Naive thymus-derived CD8-positive, alpha-beta T cell (primary cell): ENCODE results near the gene ZNF630. TPM values are rescaled to one million over a fixed set of nuclear protein-coding genes. Genes with fewer than 3 reads are reported as not detected.
"Not testable (repeated sequence)": the region's sequence is repeated elsewhere in the genome, so short reads cannot be mapped to it uniquely, and the experiment has no call there.

Experiments
- ATAC-seq, 2 donors: fragments of 150-1000 bp; cut with Tn5 transposase in 1 of 2; sonication (Bioruptor Pico), chemical (Tn5 transposase) in 1 of 2; 1 replicate in 1 of 2; 2 replicates in 1 of 2; pipeline ENCODE4 v1.10.0; 2021; ENCODE audit warnings: mild to moderate bottlenecking in 2 of 2, moderate library complexity in 2 of 2
- POLR2A ChIA-PET: fragments of 350-600 bp; sonication (Branson Sonifier 250); formaldehyde crosslinking; loops from one replicate; lab custom pipeline; 2021; ENCODE audit warnings: antibody characterized with exemption; lab: Charles Lee
- DNase-seq, 10 donors: peaks; one replicate each; pipeline versions ENCODE4 v3.0.0 to v3.0.0-alpha.2; 2020 to 2022
- H3K27ac Mint-ChIP-seq, 10 donors: one replicate each; pipeline ENCODE4 v1.8.0; 2020 to 2022; ENCODE audit warnings: mild to moderate bottlenecking in 10 of 10, mixed read lengths in 10 of 10, moderate library complexity in 4 of 10, inconsistent platforms in 1 of 10
- H3K27me3 Mint-ChIP-seq, 5 donors: one replicate each; pipeline ENCODE4 v1.8.0; 2021 to 2022; ENCODE audit warnings: mixed read lengths in 5 of 5
- H3K36me3 Mint-ChIP-seq, 3 donors: one replicate each; pipeline ENCODE4 v1.8.0; 2020 to 2022; ENCODE audit warnings: mixed read lengths in 3 of 3, mild to moderate bottlenecking in 2 of 3, inconsistent platforms in 1 of 3
- H3K4me1 Mint-ChIP-seq, 4 donors: one replicate each; pipeline ENCODE4 v1.8.0; 2021 to 2022; ENCODE audit warnings: mixed read lengths in 4 of 4
- H3K4me3 Mint-ChIP-seq, 10 donors: one replicate each; pipeline ENCODE4 v1.8.0; 2020 to 2022; ENCODE audit warnings: mild to moderate bottlenecking in 10 of 10, mixed read lengths in 10 of 10, moderate library complexity in 6 of 10, inconsistent platforms in 1 of 10
- H3K9me3 Mint-ChIP-seq, 9 donors: one replicate each; pipeline ENCODE4 v1.8.0; 2020 to 2022; ENCODE audit warnings: mixed read lengths in 9 of 9, mild to moderate bottlenecking in 3 of 9, inconsistent platforms in 1 of 9, moderate library complexity in 1 of 9
- polyA plus RNA-seq, 3 donors: library from polyadenylated mRNA; unstranded; fragments of 300-500 nt; fragmentation: Illumina TruSeq; gene quantifications; one replicate each; pipeline ENCODE4 v1.2.3, GENCODE V29; 2021
- total RNA-seq, 8 experiments: library from RNA in 2 of 8; stranded (reverse) in 2 of 8; gene quantifications; one replicate each; pipeline ENCODE4 v1.2.3 and lab custom pipeline; 2021 to 2026

ZNF630 gene
- total and polyA plus RNA-seq, 5 experiments from 2014 or later = 0.32 to 5.8 (median 2.1) TPM

DNA sequence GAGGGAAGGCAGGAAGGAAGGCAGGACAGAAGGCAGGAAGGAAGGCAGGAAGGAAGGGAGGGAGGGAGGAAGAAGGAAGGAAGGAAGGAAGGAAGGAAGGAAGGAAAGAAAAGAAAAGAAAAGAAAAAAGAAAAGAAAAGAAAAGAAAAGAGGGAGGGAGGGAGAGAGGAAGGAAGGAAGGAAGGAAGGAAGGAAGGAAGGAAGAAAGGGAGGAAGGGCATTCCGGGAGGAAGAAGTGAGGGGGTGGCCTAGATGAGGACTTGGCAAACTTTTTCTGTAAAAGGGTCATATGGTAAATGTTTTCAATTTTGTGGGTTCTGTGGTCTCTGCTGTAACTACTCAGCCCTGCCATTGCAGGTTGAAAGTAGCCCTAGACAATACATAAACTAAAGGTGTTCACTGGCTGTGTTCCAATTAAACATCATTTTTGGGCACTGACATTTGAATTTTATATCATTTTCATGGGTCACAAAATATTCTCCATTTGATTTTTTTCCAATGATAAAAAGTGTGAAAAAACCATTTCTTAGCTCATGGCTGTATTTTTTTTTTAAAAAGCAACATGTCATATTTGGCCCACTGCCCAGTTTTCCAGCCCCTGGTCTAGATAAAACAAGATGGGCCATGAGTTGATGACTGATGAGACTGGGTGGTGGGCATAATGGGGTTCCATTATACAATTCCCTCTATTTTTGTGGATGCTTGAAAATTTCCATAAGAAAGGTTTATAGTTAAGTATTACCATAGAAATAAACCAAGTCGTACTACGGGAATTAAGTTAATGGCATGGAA lies 3.1 kb downstream of the ZNF630 start:
- no peaks in the 10 kb centered on the region for H3K27me3 Mint-ChIP-seq
- peaks cover 10 to 25% (median 18%) of the 10 kb centered on the region in 4 donors for H3K4me1 Mint-ChIP-seq
- peak overlapping the region in 1 of 10 donors; percentile 34 for H3K4me3 Mint-ChIP-seq
- peaks cover 0 to 4% (median 0%) of the 10 kb centered on the region in 3 donors for H3K36me3 Mint-ChIP-seq
- peak overlapping the region in 4 of 10 donors; percentile 48 to 83 (median 72) for H3K27ac Mint-ChIP-seq
- DNase-seq = no peak
- no peak for ATAC-seq
- POLR2A ChIA-PET = no interaction called here
- peaks cover 0 to 4% (median 0%) of the 10 kb centered on the region in 9 donors for H3K9me3 Mint-ChIP-seq

DNA sequence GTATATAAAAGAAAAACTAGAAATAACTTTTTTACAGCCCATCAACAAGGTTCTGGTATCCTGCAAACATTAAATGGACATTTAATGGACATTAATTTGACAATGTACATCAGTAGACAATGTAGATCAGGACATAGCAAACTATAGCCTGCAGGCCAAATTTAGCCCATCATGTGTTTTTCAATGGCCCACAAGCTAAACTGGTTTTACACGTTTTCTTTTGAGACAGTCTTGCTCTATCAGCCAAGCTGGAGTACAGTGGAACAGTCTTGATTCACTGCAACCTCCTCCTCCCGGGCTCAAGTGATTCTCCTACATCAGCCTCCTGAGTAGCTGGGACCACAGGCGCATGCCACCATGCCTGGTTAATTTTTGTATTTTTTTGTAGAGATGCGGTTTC lies 7.2 kb downstream of the ZNF630 start:
- POLR2A ChIA-PET = no interaction called here
- no peak for DNase-seq
- H3K4me3 Mint-ChIP-seq = no peak overlapping the region
- H3K36me3 Mint-ChIP-seq = peaks cover 21 to 40% (median 31%) of the 10 kb centered on the region in 3 donors
- no peaks in the 10 kb centered on the region for H3K27me3 Mint-ChIP-seq
- no peak for ATAC-seq
- peaks cover 0 to 19% (median 4%) of the 10 kb centered on the region in 9 donors for H3K9me3 Mint-ChIP-seq
- H3K4me1 Mint-ChIP-seq = peaks cover 5 to 10% (median 6%) of the 10 kb centered on the region in 4 donors
- no peak overlapping the region for H3K27ac Mint-ChIP-seq

DNA sequence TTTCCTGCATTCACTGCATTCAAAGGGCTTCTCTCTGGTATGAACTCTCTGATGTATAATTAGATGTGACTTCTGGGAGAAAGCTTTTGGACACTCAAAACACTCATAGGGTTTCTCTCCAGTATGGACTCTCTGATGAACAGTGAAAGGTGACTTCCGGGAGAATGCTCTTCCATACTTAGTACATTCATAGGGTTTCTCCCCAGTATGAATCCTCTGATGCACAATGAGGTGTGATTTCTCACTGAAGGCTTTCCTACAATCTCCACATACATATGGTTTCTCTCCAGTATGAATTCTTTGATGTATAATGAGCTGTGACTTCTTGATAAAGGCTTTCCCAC lies 12.2 kb downstream of the ZNF630 start:
- no peak for ATAC-seq

DNA sequence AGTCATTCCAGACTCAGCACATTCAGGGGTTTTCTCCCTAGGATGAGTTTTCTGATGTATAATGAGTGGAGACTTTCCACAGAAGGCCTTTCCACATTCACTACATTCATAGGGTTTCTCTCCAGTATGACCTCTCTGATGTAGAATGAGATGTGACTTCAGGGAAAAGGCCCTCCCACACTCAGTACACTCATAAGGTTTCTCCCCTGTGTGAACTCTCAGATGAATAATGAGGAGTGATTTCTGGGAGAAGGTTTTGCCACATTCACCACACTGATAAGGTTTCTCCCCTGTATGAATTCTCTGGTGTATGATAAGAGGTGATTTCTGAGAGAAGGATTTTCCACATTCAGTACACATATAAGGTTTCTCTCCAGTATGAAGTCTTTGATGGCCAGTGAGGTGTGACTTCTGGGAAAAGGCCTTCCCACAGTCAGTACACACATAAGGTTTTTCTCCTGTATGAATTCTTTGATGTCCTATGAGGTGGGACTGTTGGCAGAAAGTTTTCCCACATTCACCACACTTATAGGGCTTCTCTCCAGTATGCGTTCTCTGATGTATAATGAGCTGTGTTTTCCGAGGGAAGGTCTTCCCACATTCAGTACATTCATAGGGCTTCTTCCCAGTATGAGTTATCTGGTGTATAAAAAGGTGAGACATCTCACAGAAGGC lies 12.7 kb downstream of the ZNF630 start:
- DNase-seq (no peak), ATAC-seq (no peak)
- H3K36me3 Mint-ChIP-seq = peaks cover 33 to 48% (median 39%) of the 10 kb centered on the region in 3 donors
- H3K4me3 Mint-ChIP-seq = no peak overlapping the region
- no peaks in the 10 kb centered on the region for H3K27me3 Mint-ChIP-seq
- no peak overlapping the region for H3K27ac Mint-ChIP-seq
- H3K9me3 Mint-ChIP-seq = peaks cover 0 to 50% (median 4%) of the 10 kb centered on the region in 9 donors
- H3K4me1 Mint-ChIP-seq = no peaks in the 10 kb centered on the region
- POLR2A ChIA-PET = no interaction called here

More for the DNA sequence above, 12.2 kb downstream of the ZNF630 start:
- POLR2A ChIA-PET = no interaction called here
- Mint-ChIP-seq H3K27ac (no peak overlapping the region), H3K27me3 (no peaks in the 10 kb centered on the region), H3K36me3 (peaks cover 33 to 48% (median 39%) of the 10 kb centered on the region in 3 donors), H3K4me1 (no peaks in the 10 kb centered on the region), H3K4me3 (no peak overlapping the region), H3K9me3 (peaks cover 0 to 50% (median 4%) of the 10 kb centered on the region in 9 donors)
- no peak for DNase-seq

DNA sequence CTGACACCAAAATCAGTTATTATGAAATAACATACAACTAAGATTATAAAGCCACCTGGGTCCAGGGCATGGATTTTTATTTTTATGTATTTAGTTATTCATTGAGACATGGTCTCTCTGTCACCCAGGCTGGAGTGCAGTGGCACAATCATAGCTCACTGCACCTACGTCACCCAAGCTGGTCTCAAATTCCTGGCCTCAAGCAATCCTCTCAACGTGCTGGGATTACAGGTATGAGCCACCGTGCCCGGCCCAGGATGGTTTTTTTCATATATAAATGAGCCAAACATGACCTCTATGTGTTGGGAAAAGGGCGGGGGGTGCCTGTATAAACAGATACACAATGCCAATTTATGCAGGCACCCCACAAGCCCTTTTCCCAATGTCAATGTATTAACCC lies 24.6 kb downstream of the ZNF630 start:
- POLR2A ChIA-PET = interaction anchor here (0.6 kb wide), 1 partner anchor 1239 kb away, joined by 4 read pairs; no protein-coding TSS in a partner anchor
- ATAC-seq (no peak), DNase-seq (no peak)
- no peak overlapping the region for H3K27ac Mint-ChIP-seq
- H3K27me3 Mint-ChIP-seq = no peaks in the 10 kb centered on the region
- H3K4me1 Mint-ChIP-seq = no peaks in the 10 kb centered on the region
- no peaks in the 10 kb centered on the region for H3K9me3 Mint-ChIP-seq
- no peak overlapping the region for H3K4me3 Mint-ChIP-seq
- H3K36me3 Mint-ChIP-seq = peaks cover 0 to 10% (median 5%) of the 10 kb centered on the region in 3 donors

DNA sequence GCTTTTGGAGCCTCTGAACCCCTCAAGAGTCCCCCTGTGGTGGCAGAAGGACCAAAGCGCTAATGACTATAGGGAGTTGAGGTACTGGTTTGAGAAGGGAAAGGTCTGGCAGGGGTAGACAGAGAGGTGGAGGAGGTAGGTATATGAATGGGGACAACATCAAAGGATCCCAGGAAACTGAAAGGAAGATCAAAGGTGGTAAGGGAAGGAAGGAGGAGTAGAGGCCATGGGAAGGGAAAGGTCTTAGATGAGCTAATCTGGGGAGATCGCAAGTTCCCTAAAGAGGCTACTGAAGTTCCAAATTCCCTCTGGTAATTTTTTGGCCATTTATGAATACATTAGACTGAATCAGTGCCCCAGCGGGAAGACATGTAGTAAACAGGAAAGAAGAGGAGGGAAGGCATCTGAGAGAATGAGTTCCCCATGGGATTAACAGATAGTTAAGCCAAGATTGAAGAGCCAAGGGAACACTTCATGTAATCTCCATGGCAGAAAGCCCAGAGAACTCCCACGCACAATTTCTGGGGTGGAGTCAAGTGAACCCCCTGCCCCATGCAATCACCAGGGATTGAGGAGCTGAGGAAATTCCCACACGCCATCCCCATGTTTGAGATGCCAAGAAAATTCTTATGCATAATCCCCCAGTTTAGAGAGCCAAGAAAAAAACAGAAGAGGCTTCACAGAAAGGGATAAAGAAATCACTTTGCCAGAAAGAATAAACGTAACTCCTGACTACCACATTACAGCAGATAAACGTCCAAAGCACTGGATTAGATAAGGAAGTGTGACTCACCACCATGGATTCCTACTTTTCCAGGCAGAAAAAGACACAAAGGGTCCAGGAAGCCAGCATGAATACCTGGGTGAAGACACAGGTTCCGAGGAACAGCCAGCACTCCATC lies 25.8 kb downstream of the ZNF630 start:
- no peaks in the 10 kb centered on the region for H3K4me1 Mint-ChIP-seq
- H3K9me3 Mint-ChIP-seq = no peaks in the 10 kb centered on the region
- peaks cover 0 to 10% (median 5%) of the 10 kb centered on the region in 3 donors for H3K36me3 Mint-ChIP-seq
- no peak for DNase-seq
- no peak overlapping the region for H3K4me3 Mint-ChIP-seq
- no peak for ATAC-seq
- no peak overlapping the region for H3K27ac Mint-ChIP-seq
- no peaks in the 10 kb centered on the region for H3K27me3 Mint-ChIP-seq
- POLR2A ChIA-PET = no interaction called here

DNA sequence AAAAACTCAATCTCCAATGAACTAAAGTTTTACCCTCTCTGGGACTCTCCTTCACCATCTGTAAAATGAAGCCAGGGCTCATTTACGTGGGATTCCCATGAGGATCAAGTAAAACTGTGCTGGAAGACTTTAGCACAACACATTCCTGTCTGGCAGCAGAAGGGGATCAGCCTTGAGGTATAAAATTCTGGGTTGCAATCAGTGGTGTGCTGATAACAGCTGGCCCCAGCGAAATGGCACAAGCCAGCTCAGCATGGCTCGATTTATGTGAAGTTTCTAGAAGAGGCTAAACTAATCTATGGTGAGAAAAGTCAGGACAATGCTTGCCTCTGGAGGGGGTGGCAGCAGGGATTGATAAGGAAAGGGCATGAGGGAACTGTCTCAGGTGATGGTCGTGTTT lies 28.4 kb downstream of the ZNF630 start:
- DNase-seq (no peak), ATAC-seq (no peak)
- POLR2A ChIA-PET = no interaction called here
- Mint-ChIP-seq H3K4me3 (no peak overlapping the region), H3K27ac (no peak overlapping the region), H3K36me3 (peaks cover 0 to 10% (median 5%) of the 10 kb centered on the region in 3 donors), H3K9me3 (no peaks in the 10 kb centered on the region), H3K4me1 (peaks cover 0 to 2% (median 0%) of the 10 kb centered on the region in 4 donors), H3K27me3 (no peaks in the 10 kb centered on the region)

DNA sequence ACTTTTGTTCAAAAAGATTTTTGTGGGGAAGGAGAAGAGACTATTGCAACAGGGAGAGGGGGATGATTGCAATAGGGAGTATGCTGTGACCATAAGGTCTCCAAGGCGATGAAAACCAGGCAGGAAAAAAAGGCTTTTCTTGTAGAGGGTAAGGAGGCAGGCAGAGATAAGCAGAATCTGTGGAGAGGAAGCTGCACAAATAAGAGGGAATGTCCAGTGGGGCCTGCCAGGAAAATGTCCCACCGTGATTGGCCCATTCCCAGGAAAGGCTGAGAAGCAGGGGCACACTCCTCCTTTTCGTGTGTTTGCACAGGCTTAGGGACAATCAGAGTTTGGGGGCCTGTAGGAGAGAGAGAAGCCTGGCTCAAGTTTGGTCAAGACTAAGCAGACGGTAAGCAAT lies 35.5 kb downstream of the ZNF630 start:
- Mint-ChIP-seq H3K4me1 (peaks cover 0 to 2% (median 0%) of the 10 kb centered on the region in 4 donors), H3K27me3 (no peaks in the 10 kb centered on the region), H3K27ac (no peak overlapping the region), H3K36me3 (peaks cover 0 to 11% (median 11%) of the 10 kb centered on the region in 3 donors), H3K4me3 (no peak overlapping the region), H3K9me3 (no peaks in the 10 kb centered on the region)
- no peak for ATAC-seq
- DNase-seq = no peak
- POLR2A ChIA-PET = no interaction called here

DNA sequence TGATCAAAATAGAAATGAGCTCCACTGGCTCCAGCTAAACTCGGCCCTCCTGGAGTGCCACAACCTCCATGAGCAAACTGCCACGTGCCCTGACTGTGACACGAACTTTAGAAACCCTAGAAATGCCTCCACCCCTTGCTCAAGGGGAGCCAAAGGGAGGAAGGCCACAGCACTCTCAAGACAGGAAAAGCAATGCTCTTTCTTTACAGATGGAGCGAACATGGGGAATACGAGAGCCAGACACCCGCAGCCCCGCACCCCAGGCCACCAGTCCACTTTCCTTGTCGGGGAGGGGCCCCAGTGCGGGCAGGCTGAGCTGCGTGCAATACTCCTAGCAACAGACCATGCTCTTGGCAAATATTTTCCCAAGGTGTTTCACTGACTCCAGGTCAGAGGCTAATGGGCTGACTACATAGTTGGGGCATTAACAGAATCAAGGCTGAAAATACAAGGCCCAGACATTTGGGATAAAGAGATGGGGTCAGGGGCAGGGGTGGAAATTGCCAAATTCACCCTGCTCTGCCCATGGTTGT lies 40.7 kb downstream of the ZNF630 start:
- H3K4me3 Mint-ChIP-seq, H3K4me1 Mint-ChIP-seq, POLR2A ChIA-PET, H3K36me3 Mint-ChIP-seq, H3K9me3 Mint-ChIP-seq, H3K27me3 Mint-ChIP-seq, ATAC-seq, DNase-seq: not testable (repeated sequence)
- peak overlapping the region in 1 of 10 donors; percentile 37 for H3K27ac Mint-ChIP-seq

DNA sequence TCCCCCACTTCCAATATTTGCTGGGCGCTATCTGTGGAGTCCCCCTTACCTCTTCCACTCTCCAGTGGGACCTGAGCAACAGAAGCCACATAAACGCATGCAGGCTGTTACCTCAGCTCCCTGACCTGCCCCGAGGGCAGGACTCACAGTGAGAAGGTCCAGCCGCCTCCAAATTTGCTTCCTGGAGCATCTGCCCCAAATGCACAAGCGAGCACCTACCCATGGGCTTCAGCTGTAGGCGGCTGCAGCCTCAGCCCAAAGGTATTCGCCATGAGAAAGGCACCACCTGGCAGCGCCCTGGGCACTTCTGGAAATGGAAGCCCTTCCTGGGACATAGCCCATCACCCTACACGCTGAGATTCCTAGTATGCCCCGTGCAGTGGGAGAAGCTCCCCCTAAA lies 41.2 kb downstream of the ZNF630 start:
- POLR2A ChIA-PET = no interaction called here
- DNase-seq = no peak

DNA sequence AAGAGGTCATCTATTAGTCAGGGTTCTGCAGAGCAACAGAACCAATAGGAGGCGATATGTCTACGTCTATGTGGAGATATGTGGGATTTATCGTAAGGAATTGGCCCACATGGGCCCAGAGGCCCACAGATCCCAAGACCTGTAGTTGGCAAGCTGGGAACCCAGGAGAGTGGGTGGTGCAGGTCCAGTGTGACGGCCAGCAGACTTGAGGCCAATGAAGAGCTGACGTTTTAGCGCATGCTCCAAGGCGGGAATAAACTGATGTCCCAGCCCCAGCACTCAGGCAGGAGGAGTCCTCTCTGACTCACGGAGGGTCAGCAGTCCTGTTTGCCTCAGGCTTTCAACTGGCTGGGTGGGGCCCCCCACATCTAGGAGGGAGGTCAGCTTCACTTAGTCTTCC lies 43.3 kb downstream of the ZNF630 start:
- DNase-seq (no peak), ATAC-seq (no peak)
- Mint-ChIP-seq H3K36me3 (peaks cover 0 to 3% (median 0%) of the 10 kb centered on the region in 3 donors), H3K9me3 (no peaks in the 10 kb centered on the region), H3K4me1 (peaks cover 4 to 14% (median 10%) of the 10 kb centered on the region in 4 donors), H3K27ac (no peak overlapping the region), H3K27me3 (no peaks in the 10 kb centered on the region), H3K4me3 (no peak overlapping the region)
- POLR2A ChIA-PET = no interaction called here

More for the DNA sequence above, 41.2 kb downstream of the ZNF630 start:
- Mint-ChIP-seq H3K27ac (no peak overlapping the region), H3K4me3 (no peak overlapping the region), H3K27me3 (no peaks in the 10 kb centered on the region), H3K9me3 (no peaks in the 10 kb centered on the region), H3K4me1 (peaks cover 4 to 14% (median 10%) of the 10 kb centered on the region in 4 donors), H3K36me3 (peaks cover 0 to 3% (median 3%) of the 10 kb centered on the region in 3 donors)
- no peak for ATAC-seq

DNA sequence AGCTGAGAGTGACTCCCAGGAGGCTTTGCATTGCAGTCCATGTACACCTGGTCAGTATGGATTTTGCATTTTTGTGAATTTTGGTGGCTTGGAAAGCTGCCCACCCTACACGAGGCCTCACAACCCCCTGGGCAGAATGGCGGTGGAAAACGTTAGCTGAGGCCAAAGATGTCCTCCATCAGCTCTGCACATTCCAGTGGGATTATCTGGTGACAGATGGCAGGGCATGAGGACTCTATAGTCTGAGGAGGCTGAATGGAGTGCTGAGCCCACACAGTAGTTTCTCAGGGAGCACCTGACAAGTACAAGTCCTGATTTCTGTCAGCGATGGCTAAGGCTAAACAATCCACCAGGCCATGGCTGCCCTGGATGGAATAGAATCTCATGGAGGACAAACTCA lies 43.9 kb downstream of the ZNF630 start:
- peaks cover 5 to 14% (median 11%) of the 10 kb centered on the region in 4 donors for H3K4me1 Mint-ChIP-seq
- H3K27ac Mint-ChIP-seq, H3K4me3 Mint-ChIP-seq, H3K9me3 Mint-ChIP-seq, POLR2A ChIA-PET, ATAC-seq, H3K36me3 Mint-ChIP-seq, DNase-seq, H3K27me3 Mint-ChIP-seq: not testable (repeated sequence)
